K562 (cell line): ENCODE data around the gene ADORA1. TPM values are rescaled to one million over a fixed set of nuclear protein-coding genes. Genes with fewer than 3 reads are reported as not detected.

Experiments
- ATAC-seq: fragments of 200-7000 bp; cut with Tn5 transposase; 3 replicates; pipeline ENCODE4 v1.9.1; 2020; ENCODE audit warnings: moderate library complexity
- BruUV-seq: library from RNA; stranded (reverse); fragments of 400-500 nt; replicated peaks from 2 replicates; lab custom pipeline; 2021; lab: Mats Ljungman, UMichigan
- CTCF ChIA-PET: fragments of 300-600 bp; formaldehyde crosslinking; extraction: SDS; loops from one replicate; lab custom pipeline; 2021; ENCODE audit warnings: low intra/inter-chr PET ratio; lab: Yijun Ruan, JAX
- POLR2A ChIA-PET: fragments of 300-600, 350-650 bp; sonication (Branson Sonifier 250); formaldehyde crosslinking; extraction: SDS; loops from one replicate; lab custom pipeline; 2021; ENCODE audit warnings: antibody characterized with exemption, inconsistent platforms; lab: Yijun Ruan, JAX
- DNase-seq, 4 experiments: peaks; one replicate each; pipeline versions ENCODE4 v3.0.0 to v3.0.0-alpha.2; 2011 to 2018; ENCODE audit warnings: low spot score in 3 of 4, mixed read lengths in 3 of 4; ENCODE audit errors: extremely low read depth in 1 of 4
- FAIRE-seq: peaks from 2 replicates; lab custom pipeline; 2011; peaks lifted over from hg19 to GRCh38; lab: Jason Lieb, UNC
- H2AFZ ChIP-seq: 2 replicates; pipeline ENCODE4 v1.6.0; 2011; ENCODE audit warnings: low read depth, low read length, control low read depth, inconsistent platforms
- H3K27ac ChIP-seq: fragments of 200-600 bp; 3 replicates; pipeline ENCODE4 v1.8.0; 2011; ENCODE audit warnings: low read depth, mild to moderate bottlenecking, control low read depth, inconsistent platforms, low read length, moderate library complexity, mixed read lengths; ENCODE audit errors: extremely low read depth
- H3K27me3 ChIP-seq, 2 experiments: fragments of 300-600 bp in 1 of 2; 2 replicates in 1 of 2; 3 replicates in 1 of 2; pipeline versions ENCODE4 v1.6.0 to v1.8.0; 2011; ENCODE audit warnings: inconsistent platforms in 2 of 2, low read length in 2 of 2, mild to moderate bottlenecking in 1 of 2, mixed read lengths in 1 of 2, moderate library complexity in 1 of 2; ENCODE audit not compliant: control insufficient read depth in 2 of 2, insufficient read depth in 2 of 2
- H3K36me3 ChIP-seq: fragments of 300-600 bp; 3 replicates; pipeline ENCODE4 v1.8.0; 2011; ENCODE audit warnings: mild to moderate bottlenecking, low read length, inconsistent platforms; ENCODE audit not compliant: control insufficient read depth, insufficient read depth
- H3K4me1 ChIP-seq, 2 experiments: fragments of 200-600 bp in 1 of 2; replicated peaks in 1 of 2; 2 replicates in 1 of 2; 3 replicates in 1 of 2; pipeline versions ENCODE4 v1.5.1 to v1.8.0; 2011; ENCODE audit warnings: inconsistent platforms in 2 of 2, low read length in 2 of 2, mild to moderate bottlenecking in 1 of 2, mixed read lengths in 1 of 2, moderate library complexity in 1 of 2; ENCODE audit not compliant: control insufficient read depth in 2 of 2, insufficient read depth in 2 of 2
- H3K4me2 ChIP-seq: 2 replicates; pipeline ENCODE4 v1.6.1; 2011; ENCODE audit warnings: low read length, control low read depth, inconsistent platforms, mixed read lengths; ENCODE audit not compliant: insufficient read depth
- H3K4me3 ChIP-seq: fragments of 200-600 bp; sonication (generic), shearing (Covaris generic); 2 replicates; pipeline ENCODE4 v1.5.1; 2016; ENCODE audit warnings: control low read depth, inconsistent platforms
- H3K79me2 ChIP-seq: fragments of 200-600 bp; 3 replicates; pipeline ENCODE4 v1.8.0; 2011; ENCODE audit warnings: low read length, inconsistent platforms; ENCODE audit not compliant: control insufficient read depth, insufficient read depth
- H3K9ac ChIP-seq, 2 experiments: 2 replicates each; pipeline versions ENCODE4 v1.6.0 to v1.6.1; 2011; ENCODE audit warnings: low read depth in 2 of 2, low read length in 2 of 2, control low read depth in 1 of 2, inconsistent platforms in 1 of 2, mild to moderate bottlenecking in 1 of 2, mixed read lengths in 1 of 2; ENCODE audit not compliant: insufficient read depth in 1 of 2
- H3K9me1 ChIP-seq: one replicate; pipeline ENCODE4 v1.6.0; 2011; ENCODE audit warnings: inconsistent platforms, mild to moderate bottlenecking, low read length, moderate library complexity; ENCODE audit not compliant: control insufficient read depth, insufficient read depth
- H3K9me3 ChIP-seq: replicated peaks from 2 replicates; pipeline ENCODE4 v1.5.1; 2011; ENCODE audit warnings: low read depth, low read length, inconsistent platforms; ENCODE audit not compliant: control insufficient read depth, insufficient read depth
- H4K20me1 ChIP-seq: replicated peaks from 2 replicates; pipeline ENCODE4 v1.6.1; 2011; ENCODE audit warnings: low read length, inconsistent platforms, mixed read lengths; ENCODE audit not compliant: control insufficient read depth, insufficient read depth
- CBX2 ChIP-seq: fragments of 200-600 bp; sonication (generic); IDR thresholded peaks from one replicate; pipeline ENCODE4 v1.6.1; 2012; ENCODE audit warnings: mild to moderate bottlenecking, low read length, inconsistent platforms; ENCODE audit not compliant: insufficient read depth, poor library complexity, severe bottlenecking
- CCNT2 ChIP-seq: IDR thresholded peaks from 2 replicates; pipeline ENCODE4 v1.6.1; 2011; ENCODE audit warnings: borderline replicate concordance, low read depth, mild to moderate bottlenecking, moderate library complexity, mixed read lengths, low read length; ENCODE audit not compliant: insufficient read length; ENCODE audit errors: extremely low read depth
- TAF1 ChIP-seq: IDR thresholded peaks from 2 replicates; pipeline ENCODE4 v1.6.1; 2011; ENCODE audit warnings: mild to moderate bottlenecking, low read length, moderate library complexity; ENCODE audit not compliant: insufficient read depth, control insufficient read depth, severe bottlenecking; ENCODE audit errors: extremely low read depth
- TOE1 ChIP-seq, 2 experiments: fragments of 450-650 bp in 1 of 2; sonication (generic) in 1 of 2; formaldehyde crosslinking in 1 of 2; IDR thresholded peaks; 2 replicates each; pipeline versions ENCODE4 v1.7.1 to v1.8.0; 2016 to 2022; ENCODE audit warnings: borderline replicate concordance in 2 of 2, mild to moderate bottlenecking in 2 of 2, antibody characterized with exemption in 1 of 2, inconsistent platforms in 1 of 2, low read depth in 1 of 2, missing genetic modification reagents in 1 of 2, moderate library complexity in 1 of 2
- ZNF507 ChIP-seq: conservative IDR thresholded peaks from 2 replicates; pipeline ENCODE4 v1.6.1; 2017; ENCODE audit warnings: missing genetic modification characterization, missing compliant biosample characterization
- ZNF583 ChIP-seq: fragments of 250-450 bp; sonication (Bioruptor Pico); IDR thresholded peaks from 2 replicates; pipeline ENCODE4 v1.4.0; 2020
- ZNF764 ChIP-seq: fragments of 250-450 bp; sonication (Bioruptor Pico); IDR thresholded peaks from 2 replicates; pipeline ENCODE4 v1.4.0; 2020; ENCODE audit warnings: low read depth, mild to moderate bottlenecking, moderate library complexity
- WGBS: fragments of 100-300 bp; shearing (Covaris generic); methylation state at CpG from one replicate; pipeline ENCODE4 v1.1.6; 2016; ENCODE audit warnings: low coverage, mixed read lengths; ENCODE audit not compliant: insufficient coverage; ENCODE audit errors: missing lambda C conversion rate; 5-methylcytosine and 5-hydroxymethylcytosine counted together
- in situ Hi-C: fragments of 300-500 bp; cut with MboI; formaldehyde crosslinking; loops from 4 replicates; pipeline ENCODE4 v1.15.0; 2018; ENCODE audit warnings: inconsistent platforms, mixed read lengths
- intact Hi-C: fragments of 100-400 bp; cut with micrococcal nuclease; formaldehyde crosslinking; loops from 2 replicates; pipeline ENCODE4 v1.14.2; 2022
- polyA plus RNA-seq, 8 experiments: library from polyadenylated mRNA; depleted of rRNA in 4 of 8; stranded (reverse) in 5 of 8; unstranded in 3 of 8; fragments of >200 nt; fragmentation: Nextera tagmentation in 2 of 8; fragmentation: Illumina TruSeq in 1 of 8; extraction: Ambion mirVana in 2 of 8; extraction: Trizol in 1 of 8; gene quantifications; 2 replicates each; pipeline versions ENCODE4 v1.2.1 to v1.2.3, GENCODE V29; 2011 to 2014; ENCODE audit warnings: inconsistent platforms in 1 of 8, missing spikeins in 1 of 8
- total RNA-seq, 7 experiments: library from RNA; depleted of rRNA in 6 of 7; stranded (reverse); fragments of >200 nt in 6 of 7; fragmentation: Illumina TruSeq in 2 of 7; extraction: Trizol in 2 of 7; gene quantifications; 2 replicates each; pipeline versions ENCODE4 v1.2.1 to v1.2.3, GENCODE V29; 2011 to 2021; ENCODE audit warnings: low replicate concordance in 1 of 7

ADORA1 gene
- total and polyA plus RNA-seq, 9 of the 15 experiments (the other 6 are each of a cell fraction or from before 2014, with no cell fraction given): not detected

- no peak for TF ChIP-seq TOE1 (IDR thresholded peaks at IDR 0.05; ENCODE audit: borderline replicate concordance)
- TF ChIP-seq TOE1 (CRISPR knock-in tag; IDR thresholded peaks at IDR 0.05; ENCODE audit: borderline replicate concordance, low read depth): no peak
- no peak for TF ChIP-seq CCNT2
- no peak for TF ChIP-seq ZNF507
- no peak for TF ChIP-seq ZNF764
Measured at GRCh38 chr1:203122159-203122558, 5.4 kb upstream of the ADORA1 start (continued).

GRCh38 chr1:203124011-203124410, 3.5 kb upstream of the ADORA1 start:
- H3K79me2 ChIP-seq: no peaks in the 10 kb centered on the region
- H3K27ac ChIP-seq: no peak overlapping the region
- no peak for TF ChIP-seq TAF1
- no peak for TF ChIP-seq CBX2
- no peak for TF ChIP-seq ZNF583
- no peaks in the 10 kb centered on the region for H3K9me3 ChIP-seq
- ATAC-seq (no peak), FAIRE-seq (no peak), DNase-seq (no peak)
- H2AFZ ChIP-seq: no peak overlapping the region
- POLR2A ChIA-PET: interaction anchor here (0.8 kb wide), 1 partner anchor 46 kb away, joined by 3 read pairs; no protein-coding TSS in a partner anchor
- CTCF ChIA-PET: no interaction called here
- H3K4me1 ChIP-seq: peaks cover 0 to 16% of the 10 kb centered on the region in 2 experiments; a peak in 2 of 5 replicates
- 1% methylated on average over 5 of the region's 5 CpGs for WGBS
- intact Hi-C loops (no loop called here), in situ Hi-C loops (no loop called here)
- H3K4me2 ChIP-seq: no peak overlapping the region
- H3K9me1 ChIP-seq: no peaks in the 10 kb centered on the region
- peaks cover 14% of the 10 kb centered on the region for H4K20me1 ChIP-seq
- H3K36me3 ChIP-seq: no peaks in the 10 kb centered on the region
- no peak overlapping the region for H3K9ac ChIP-seq
- peaks cover 3 to 64% of the 10 kb centered on the region in 2 experiments; a peak in 4 of 5 replicates for H3K27me3 ChIP-seq
- no peak overlapping the region for H3K4me3 ChIP-seq
- no TSS peak for BruUV-seq
